HEK293 (cell line): ENCODE measurements around the gene BAIAP3.

Experiments used
- BCL11A ChIP-seq: fragments of 450-650 bp; formaldehyde crosslinking; IDR thresholded peaks from 2 replicates; pipeline ENCODE4 v1.5.1; 2016; ENCODE audit warnings: low read depth, missing biosample characterization, missing genetic modification characterization
- CTCF ChIP-seq: fragments of 450-650 bp; formaldehyde crosslinking; IDR thresholded peaks from 2 replicates; pipeline ENCODE4 v1.5.1; 2016; ENCODE audit warnings: missing biosample characterization, missing genetic modification characterization
- GFI1B ChIP-seq: fragments of 450-650 bp; formaldehyde crosslinking; IDR thresholded peaks from 2 replicates; pipeline ENCODE4 v1.5.1; 2016; ENCODE audit warnings: missing biosample characterization, missing genetic modification characterization
- GLI2 ChIP-seq: fragments of 450-650 bp; formaldehyde crosslinking; IDR thresholded peaks from 2 replicates; pipeline ENCODE4; 2017; ENCODE audit warnings: missing biosample characterization, missing genetic modification characterization, low read depth, borderline replicate concordance
- GLIS1 ChIP-seq: fragments of 450-650 bp; formaldehyde crosslinking; IDR thresholded peaks from 2 replicates; pipeline ENCODE4 v1.5.1; 2016; ENCODE audit warnings: missing biosample characterization, missing genetic modification characterization
- HOXC10 ChIP-seq: sonication (generic); formaldehyde crosslinking; IDR thresholded peaks from 2 replicates; pipeline ENCODE4 v1.8.1; 2023; ENCODE audit warnings: mild to moderate bottlenecking, missing genetic modification reagents
- HOXD13 ChIP-seq: sonication (generic); formaldehyde crosslinking; IDR thresholded peaks from 2 replicates; pipeline ENCODE4 v1.8.0; 2022; ENCODE audit warnings: missing genetic modification reagents, borderline replicate concordance
- KLF8 ChIP-seq: fragments of 450-650 bp; formaldehyde crosslinking; IDR thresholded peaks from 2 replicates; pipeline ENCODE4 v1.5.1; 2016; ENCODE audit warnings: missing biosample characterization, missing genetic modification characterization
- PBX3 ChIP-seq: sonication (generic); formaldehyde crosslinking; IDR thresholded peaks from 2 replicates; pipeline ENCODE4 v1.8.1; 2022; ENCODE audit warnings: mild to moderate bottlenecking, moderate library complexity, missing genetic modification reagents
- SP2 ChIP-seq: fragments of 450-650 bp; formaldehyde crosslinking; IDR thresholded peaks from 2 replicates; pipeline ENCODE4 v1.5.1; 2016; ENCODE audit warnings: missing biosample characterization, missing genetic modification characterization
- SP3 ChIP-seq: fragments of 450-650 bp; formaldehyde crosslinking; IDR thresholded peaks from 2 replicates; pipeline ENCODE4 v1.5.1; 2016; ENCODE audit warnings: missing biosample characterization, missing genetic modification characterization
- TRIM28 ChIP-seq: IDR thresholded peaks from 2 replicates; pipeline ENCODE4 v1.6.1; 2011; ENCODE audit warnings: low read length, control low read depth, borderline replicate concordance
- ZBTB6 ChIP-seq: fragments of 450-650 bp; formaldehyde crosslinking; IDR thresholded peaks from 2 replicates; pipeline ENCODE4 v1.5.1; 2017; ENCODE audit warnings: missing biosample characterization, missing genetic modification characterization
- ZFHX2 ChIP-seq: fragments of 450-650 bp; formaldehyde crosslinking; conservative IDR thresholded peaks from 2 replicates; pipeline ENCODE4 v1.5.1; 2016; ENCODE audit warnings: missing biosample characterization, missing genetic modification characterization
- ZNF112 ChIP-seq: fragments of 450-650 bp; formaldehyde crosslinking; IDR thresholded peaks from 2 replicates; pipeline ENCODE4 v1.5.0; 2017; ENCODE audit warnings: missing biosample characterization, missing genetic modification characterization
- ZNF121 ChIP-seq: fragments of 450-650 bp; formaldehyde crosslinking; IDR thresholded peaks from 2 replicates; pipeline ENCODE4 v1.5.1; 2016; ENCODE audit warnings: missing biosample characterization, missing genetic modification characterization
- ZNF2 ChIP-seq: fragments of 450-650 bp; formaldehyde crosslinking; IDR thresholded peaks from 2 replicates; pipeline ENCODE4 v1.5.1; 2016; ENCODE audit warnings: missing biosample characterization, missing genetic modification characterization
- ZNF24 ChIP-seq: fragments of 450-650 bp; formaldehyde crosslinking; IDR thresholded peaks from 2 replicates; pipeline ENCODE4 v1.5.1; 2016; ENCODE audit warnings: missing biosample characterization, missing genetic modification characterization
- ZNF248 ChIP-seq: fragments of 450-650 bp; formaldehyde crosslinking; IDR thresholded peaks from 2 replicates; pipeline ENCODE4 v1.5.1; 2017; ENCODE audit warnings: missing biosample characterization, missing genetic modification characterization
- ZNF311 ChIP-seq: fragments of 450-650 bp; formaldehyde crosslinking; IDR thresholded peaks from 2 replicates; pipeline ENCODE4 v1.5.1; 2017; ENCODE audit warnings: missing biosample characterization, missing genetic modification characterization, borderline replicate concordance
- ZNF341 ChIP-seq: fragments of 450-650 bp; formaldehyde crosslinking; IDR thresholded peaks from 2 replicates; pipeline ENCODE4; 2016; ENCODE audit warnings: low read depth, missing biosample characterization, missing genetic modification characterization
- ZNF404 ChIP-seq: fragments of 450-650 bp; formaldehyde crosslinking; IDR thresholded peaks from 2 replicates; pipeline ENCODE4 v1.5.1; 2017; ENCODE audit warnings: missing biosample characterization, missing genetic modification characterization
- ZNF530 ChIP-seq: fragments of 450-650 bp; formaldehyde crosslinking; IDR thresholded peaks from 2 replicates; pipeline ENCODE4 v1.5.1; 2016; ENCODE audit warnings: low read depth, missing biosample characterization, missing genetic modification characterization
- ZNF548 ChIP-seq: fragments of 450-650 bp; formaldehyde crosslinking; IDR thresholded peaks from 2 replicates; pipeline ENCODE4 v1.5.1; 2016; ENCODE audit warnings: missing biosample characterization, missing genetic modification characterization
- ZNF560 ChIP-seq: fragments of 450-650 bp; formaldehyde crosslinking; IDR thresholded peaks from 2 replicates; pipeline ENCODE4 v1.5.1; 2017; ENCODE audit warnings: missing biosample characterization, missing genetic modification characterization, borderline replicate concordance
- ZNF624 ChIP-seq: fragments of 450-650 bp; formaldehyde crosslinking; IDR thresholded peaks from 2 replicates; pipeline ENCODE4 v1.5.1; 2017; ENCODE audit warnings: missing biosample characterization, missing genetic modification characterization
- ZNF664 ChIP-seq: fragments of 450-650 bp; formaldehyde crosslinking; IDR thresholded peaks from 2 replicates; pipeline ENCODE4 v1.5.1; 2016; ENCODE audit warnings: missing biosample characterization, missing genetic modification characterization
- ZNF707 ChIP-seq: fragments of 450-650 bp; formaldehyde crosslinking; IDR thresholded peaks from 2 replicates; pipeline ENCODE4 v1.5.1; 2016; ENCODE audit warnings: missing biosample characterization, missing genetic modification characterization
- ZNF785 ChIP-seq: fragments of 450-650 bp; formaldehyde crosslinking; IDR thresholded peaks from 2 replicates; pipeline ENCODE4 v1.5.1; 2016; ENCODE audit warnings: missing biosample characterization, missing genetic modification characterization
- ZXDB ChIP-seq: fragments of 450-650 bp; formaldehyde crosslinking; IDR thresholded peaks from 2 replicates; pipeline ENCODE4 v1.5.1; 2016; ENCODE audit warnings: missing biosample characterization, missing genetic modification characterization
- TF ChIP-seq, protein P1 (sequence below): fragments of 450-650 bp; formaldehyde crosslinking; IDR thresholded peaks from 2 replicates; pipeline ENCODE4 v1.5.1; 2016; ENCODE audit warnings: missing biosample characterization, missing genetic modification characterization, low read depth
- TF ChIP-seq, protein P2 (sequence below): fragments of 450-650 bp; formaldehyde crosslinking; IDR thresholded peaks from 2 replicates; pipeline ENCODE4 v1.5.0; 2017; ENCODE audit warnings: missing biosample characterization, missing genetic modification characterization, borderline replicate concordance

The BAIAP3 gene

GRCh38 chr16:1342526-1343427 is 9.3 kb downstream of the BAIAP3 start (continued):
- TF ChIP-seq ZNF112 (tag by site-specific recombination) (no peak), SP3 (tag by site-specific recombination) (peak; percentile 100), ZNF2 (tag by site-specific recombination) (peak; percentile 39; the same call in 1 of the 2 replicates), CTCF (tag by site-specific recombination) (peak; percentile 65), PBX3 (CRISPR knock-in tag) (no peak), ZNF341 (tag by site-specific recombination) (peak; percentile 93), SP2 (tag by site-specific recombination) (peak; percentile 100), GLIS1 (tag by site-specific recombination) (peak; percentile 62), ZNF560 (tag by site-specific recombination) (no peak), GFI1B (tag by site-specific recombination) (no peak), TRIM28 (no peak), KLF8 (tag by site-specific recombination) (peak; percentile 99), ZNF785 (tag by site-specific recombination) (no peak), ZNF24 (tag by site-specific recombination) (no peak), ZNF404 (tag by site-specific recombination) (no peak), ZNF624 (tag by site-specific recombination) (no peak), HOXC10 (CRISPR knock-in tag) (no peak), ZNF530 (tag by site-specific recombination) (no peak), HOXD13 (CRISPR knock-in tag) (no peak), GLI2 (tag by site-specific recombination) (no peak), ZXDB (tag by site-specific recombination) (no peak), ZNF707 (no peak), ZNF548 (tag by site-specific recombination) (no peak), ZNF248 (tag by site-specific recombination) (no peak), ZNF311 (tag by site-specific recombination) (no peak), ZNF664 (tag by site-specific recombination) (no peak), ZFHX2 (tag by site-specific recombination) (peak; percentile 100), ZBTB6 (tag by site-specific recombination) (no peak), BCL11A (tag by site-specific recombination) (no peak), ZNF121 (tag by site-specific recombination) (no peak)
- TF ChIP-seq, protein P1, sequence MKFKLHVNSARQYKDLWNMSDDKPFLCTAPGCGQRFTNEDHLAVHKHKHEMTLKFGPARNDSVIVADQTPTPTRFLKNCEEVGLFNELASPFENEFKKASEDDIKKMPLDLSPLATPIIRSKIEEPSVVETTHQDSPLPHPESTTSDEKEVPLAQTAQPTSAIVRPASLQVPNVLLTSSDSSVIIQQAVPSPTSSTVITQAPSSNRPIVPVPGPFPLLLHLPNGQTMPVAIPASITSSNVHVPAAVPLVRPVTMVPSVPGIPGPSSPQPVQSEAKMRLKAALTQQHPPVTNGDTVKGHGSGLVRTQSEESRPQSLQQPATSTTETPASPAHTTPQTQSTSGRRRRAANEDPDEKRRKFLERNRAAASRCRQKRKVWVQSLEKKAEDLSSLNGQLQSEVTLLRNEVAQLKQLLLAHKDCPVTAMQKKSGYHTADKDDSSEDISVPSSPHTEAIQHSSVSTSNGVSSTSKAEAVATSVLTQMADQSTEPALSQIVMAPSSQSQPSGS (tag by site-specific recombination), result no peak
- TF ChIP-seq, protein P2, sequence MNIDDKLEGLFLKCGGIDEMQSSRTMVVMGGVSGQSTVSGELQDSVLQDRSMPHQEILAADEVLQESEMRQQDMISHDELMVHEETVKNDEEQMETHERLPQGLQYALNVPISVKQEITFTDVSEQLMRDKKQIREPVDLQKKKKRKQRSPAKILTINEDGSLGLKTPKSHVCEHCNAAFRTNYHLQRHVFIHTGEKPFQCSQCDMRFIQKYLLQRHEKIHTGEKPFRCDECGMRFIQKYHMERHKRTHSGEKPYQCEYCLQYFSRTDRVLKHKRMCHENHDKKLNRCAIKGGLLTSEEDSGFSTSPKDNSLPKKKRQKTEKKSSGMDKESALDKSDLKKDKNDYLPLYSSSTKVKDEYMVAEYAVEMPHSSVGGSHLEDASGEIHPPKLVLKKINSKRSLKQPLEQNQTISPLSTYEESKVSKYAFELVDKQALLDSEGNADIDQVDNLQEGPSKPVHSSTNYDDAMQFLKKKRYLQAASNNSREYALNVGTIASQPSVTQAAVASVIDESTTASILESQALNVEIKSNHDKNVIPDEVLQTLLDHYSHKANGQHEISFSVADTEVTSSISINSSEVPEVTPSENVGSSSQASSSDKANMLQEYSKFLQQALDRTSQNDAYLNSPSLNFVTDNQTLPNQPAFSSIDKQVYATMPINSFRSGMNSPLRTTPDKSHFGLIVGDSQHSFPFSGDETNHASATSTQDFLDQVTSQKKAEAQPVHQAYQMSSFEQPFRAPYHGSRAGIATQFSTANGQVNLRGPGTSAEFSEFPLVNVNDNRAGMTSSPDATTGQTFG, result no peak
